GM18517 (cell line): ENCODE results near the gene KIF26A.

Source experiments
- ATAC-seq: cut with Tn5 transposase; IDR thresholded peaks from one replicate; pipeline ENCODE4 v1.9.1; 2021; ENCODE audit warnings: mild to moderate bottlenecking, moderate library complexity; ENCODE audit not compliant: unreplicated experiment

Gene KIF26A

DNA sequence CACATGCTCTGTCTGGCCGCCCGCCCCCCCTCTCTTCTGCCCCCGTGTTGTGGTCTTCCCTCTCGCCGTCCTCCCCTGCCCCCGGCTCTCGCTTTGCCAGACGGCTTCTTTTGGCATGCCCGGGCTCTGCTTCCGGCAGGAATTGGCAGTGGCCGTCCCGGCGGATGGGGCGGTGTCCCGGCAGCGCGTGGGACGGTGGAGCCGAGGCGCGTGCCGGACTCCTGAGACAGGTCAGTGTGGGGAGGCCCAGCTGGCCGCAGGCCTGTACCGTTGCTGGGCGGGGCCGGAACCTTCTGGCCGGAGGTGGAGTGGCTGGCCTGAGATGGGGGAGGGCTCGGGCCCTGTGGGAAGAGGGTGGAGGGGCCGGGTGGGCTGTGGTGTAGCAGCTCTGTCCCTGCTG lies 17.1 kb downstream of the KIF26A start:
- ATAC-seq = no peak

DNA sequence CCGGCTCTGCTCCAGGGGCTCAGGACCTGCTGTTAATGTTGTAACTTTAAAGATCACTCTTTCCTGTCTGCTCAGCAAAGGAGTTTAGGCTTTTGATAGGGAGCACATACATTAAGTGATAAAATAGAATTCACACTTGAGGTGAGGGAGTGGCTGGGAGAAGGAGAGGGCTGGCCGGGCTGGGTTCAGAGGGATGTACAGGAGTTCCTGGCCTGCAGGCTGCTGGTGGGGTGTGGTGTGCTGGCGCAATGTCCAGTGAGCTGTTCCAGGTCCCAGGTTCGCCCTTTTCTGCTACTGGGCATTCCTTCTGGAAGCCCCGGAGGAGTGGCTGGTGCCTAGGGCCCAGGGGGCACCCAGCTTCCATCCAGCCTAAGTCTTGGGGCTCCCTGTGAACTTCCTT lies 17.8 kb downstream of the KIF26A start:
- no peak for ATAC-seq

DNA sequence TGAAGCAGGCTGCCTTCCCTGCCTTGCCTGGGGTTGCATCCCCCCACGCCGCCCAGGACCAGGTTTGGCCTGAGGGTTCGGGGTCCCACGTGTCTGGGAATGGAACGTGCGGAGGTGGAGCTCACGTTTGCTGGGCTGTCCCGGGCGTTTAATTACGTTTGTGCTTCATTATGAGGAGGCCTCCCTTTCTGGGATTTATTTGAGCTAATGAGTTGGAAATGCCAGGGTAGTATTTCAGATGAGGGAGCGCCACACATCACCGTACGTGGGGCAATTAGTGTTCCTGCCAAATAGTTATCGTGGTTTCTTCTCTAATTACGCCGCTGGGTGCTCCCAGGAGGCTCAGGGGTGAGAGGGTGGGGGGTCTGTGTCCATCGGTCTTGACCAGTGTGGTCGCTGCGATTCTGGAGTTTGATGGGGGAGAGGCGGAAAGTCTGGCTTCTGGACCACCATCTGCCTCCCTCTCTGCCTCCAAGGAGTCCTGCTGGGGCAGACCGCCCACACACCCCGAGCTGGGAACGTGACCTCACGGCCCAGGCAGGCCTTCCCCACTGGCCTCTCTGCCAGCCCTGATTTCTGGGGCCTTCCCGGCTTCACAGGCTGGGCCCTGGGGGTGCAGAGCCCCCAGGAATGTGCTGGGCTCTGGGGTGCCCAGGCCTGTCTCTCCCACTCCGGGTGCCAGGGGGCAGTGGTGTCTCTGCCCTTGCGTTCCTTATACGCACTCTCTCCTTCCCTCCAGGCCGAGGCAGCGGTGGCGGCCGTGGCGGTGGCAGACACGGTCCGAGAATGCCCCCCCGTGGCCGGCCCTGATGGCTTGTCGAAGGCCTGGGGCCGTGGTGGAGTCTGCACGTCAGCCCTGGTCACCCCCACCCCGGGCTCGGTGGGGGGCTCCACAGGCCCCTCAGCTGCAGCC lies 18.9 kb downstream of the KIF26A start:
- ATAC-seq = no peak

DNA sequence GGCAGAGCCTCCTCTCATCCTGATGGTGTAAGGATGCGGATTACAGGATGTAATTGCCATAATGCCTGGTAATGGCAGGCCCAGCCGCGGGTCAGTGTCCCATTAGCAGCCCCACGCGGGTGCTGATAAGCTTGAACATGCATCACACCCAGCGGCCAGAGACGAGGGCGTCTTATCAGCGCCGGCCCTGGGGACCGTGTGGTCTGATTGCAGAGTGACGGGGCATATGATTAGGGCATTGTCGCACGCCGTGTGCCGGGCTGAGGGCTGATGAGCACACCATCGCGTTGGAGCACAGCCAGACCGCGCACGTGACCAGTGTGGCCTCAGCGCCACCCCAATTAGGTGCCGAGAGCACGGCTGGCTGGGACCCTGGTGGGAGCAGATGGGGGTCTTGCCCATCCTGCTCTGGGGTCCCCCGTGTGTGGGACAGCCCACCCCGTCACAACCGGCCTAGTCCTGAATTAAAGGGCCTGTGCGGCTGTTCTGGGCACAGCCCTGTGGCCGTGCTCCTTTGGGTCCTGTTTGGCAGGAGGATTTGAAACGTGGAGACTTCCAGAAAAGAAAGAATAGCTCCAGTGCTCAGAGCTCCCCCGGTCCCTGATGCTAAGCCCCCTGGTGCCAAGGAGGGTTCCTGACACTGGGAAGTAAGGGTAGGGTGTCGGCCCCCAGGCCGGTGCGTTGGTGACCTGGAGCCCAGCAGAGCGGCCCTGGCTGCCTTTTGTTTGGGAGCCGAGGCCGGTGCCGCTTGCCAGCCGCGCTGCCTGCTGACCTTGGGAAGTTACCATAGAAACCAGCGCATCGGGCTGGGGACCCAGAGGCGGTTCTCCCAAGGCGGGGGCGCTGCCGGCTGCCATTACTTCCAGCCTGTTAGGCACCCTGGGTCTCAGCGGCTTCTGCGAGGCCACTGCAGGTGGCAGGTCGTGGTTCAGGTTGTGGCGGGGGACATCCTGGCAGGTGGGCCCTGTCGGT lies 20.7 kb downstream of the KIF26A start:
- ATAC-seq = no peak

DNA sequence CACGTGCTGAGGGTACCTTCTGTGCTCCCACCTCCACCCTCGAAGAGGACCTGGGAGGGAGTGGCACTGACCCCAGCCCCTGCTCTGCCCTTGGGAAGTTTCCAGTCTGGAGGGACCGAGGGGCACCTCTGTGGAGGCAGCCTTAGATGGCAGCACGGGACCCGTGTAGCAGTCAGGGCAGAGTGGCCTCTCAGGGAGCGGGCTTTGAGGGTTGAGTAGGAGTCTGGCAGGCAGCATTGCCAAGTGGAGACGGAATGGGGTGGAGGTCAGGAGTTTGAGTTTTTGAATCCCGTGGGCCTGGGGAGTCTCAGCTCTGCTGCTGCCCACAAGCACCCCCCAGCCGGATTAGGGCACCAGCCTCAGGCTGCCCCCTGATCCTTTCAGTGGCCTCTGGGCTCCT lies 21.6 kb downstream of the KIF26A start:
- no peak for ATAC-seq

DNA sequence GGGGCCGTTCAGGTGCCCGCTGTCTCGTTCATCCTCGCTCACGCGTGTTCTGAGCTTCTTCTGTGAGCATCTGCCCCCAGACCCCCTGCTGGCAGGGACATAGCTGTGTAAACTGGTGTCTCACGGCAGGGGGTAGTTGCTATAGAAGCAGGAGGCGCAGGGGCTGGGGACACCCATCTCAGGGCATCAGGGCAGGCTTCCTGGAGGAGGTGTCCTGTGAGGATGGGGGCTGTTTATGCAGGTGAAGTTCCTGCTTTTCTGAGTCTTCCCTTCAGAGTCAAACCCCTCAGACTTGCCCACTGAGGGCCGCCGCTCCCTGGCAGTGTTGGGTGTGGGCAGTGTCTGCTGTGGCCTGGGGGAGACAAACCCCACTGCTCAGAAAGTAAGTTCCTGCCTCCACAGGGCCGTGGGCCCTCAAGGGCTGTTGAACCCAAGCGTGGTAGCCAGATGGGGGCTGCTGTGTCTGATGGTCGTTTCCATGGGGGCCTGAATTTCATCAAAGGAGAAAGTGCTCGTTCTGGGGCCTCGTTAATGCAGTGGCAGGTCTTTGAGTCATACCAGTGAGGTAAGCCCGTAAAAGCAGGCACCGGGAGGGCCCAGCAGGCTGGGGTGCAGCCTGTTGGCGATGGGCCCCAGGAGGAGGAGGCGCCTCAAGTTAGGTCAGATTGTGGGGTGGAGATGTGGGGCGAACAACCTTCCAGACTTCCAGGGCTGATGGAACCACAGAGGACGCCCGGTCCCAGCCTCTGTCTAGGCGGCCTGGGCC lies 23.4 kb downstream of the KIF26A start:
- no peak for ATAC-seq

DNA sequence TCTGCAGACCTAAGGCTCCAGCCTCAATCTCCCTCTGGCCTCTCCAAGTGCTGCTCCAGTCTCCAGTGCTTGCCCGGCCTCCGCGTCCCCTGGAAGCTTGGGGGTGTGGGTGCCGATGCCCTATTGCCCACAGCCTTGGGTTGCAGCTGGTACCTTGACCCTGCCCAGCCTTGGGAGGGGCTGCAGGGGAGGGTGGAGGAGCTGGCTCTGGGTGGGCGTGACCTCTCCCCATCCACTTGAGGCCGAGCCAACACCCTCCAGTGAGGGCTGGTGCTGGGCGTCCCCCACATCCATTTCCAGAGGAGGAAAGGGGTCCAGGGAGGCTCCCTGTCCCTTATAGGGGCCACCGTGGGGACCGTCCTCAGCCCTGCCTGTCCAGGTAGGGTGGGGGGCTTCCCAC lies 24.1 kb downstream of the KIF26A start:
- ATAC-seq = no peak

DNA sequence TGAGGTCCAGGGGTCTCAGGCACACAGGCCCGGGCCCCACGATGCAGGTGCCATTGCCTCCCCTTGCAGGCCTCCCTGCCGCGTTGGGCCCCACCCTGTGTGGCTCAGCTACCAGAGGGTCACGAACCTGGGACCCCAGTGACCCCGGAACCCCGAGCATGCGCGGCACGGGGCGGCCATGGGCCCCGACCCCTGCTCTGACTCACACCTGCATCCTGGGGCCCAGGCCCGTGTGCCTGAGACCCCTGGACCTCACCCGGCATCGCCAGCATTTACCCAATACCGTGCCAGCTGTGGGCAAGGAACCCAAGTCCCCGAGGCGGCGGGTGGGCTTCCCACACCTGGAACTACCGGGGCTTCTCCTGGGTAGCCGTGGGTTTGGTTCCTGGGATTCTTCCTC lies 25.2 kb downstream of the KIF26A start:
- no peak for ATAC-seq

DNA sequence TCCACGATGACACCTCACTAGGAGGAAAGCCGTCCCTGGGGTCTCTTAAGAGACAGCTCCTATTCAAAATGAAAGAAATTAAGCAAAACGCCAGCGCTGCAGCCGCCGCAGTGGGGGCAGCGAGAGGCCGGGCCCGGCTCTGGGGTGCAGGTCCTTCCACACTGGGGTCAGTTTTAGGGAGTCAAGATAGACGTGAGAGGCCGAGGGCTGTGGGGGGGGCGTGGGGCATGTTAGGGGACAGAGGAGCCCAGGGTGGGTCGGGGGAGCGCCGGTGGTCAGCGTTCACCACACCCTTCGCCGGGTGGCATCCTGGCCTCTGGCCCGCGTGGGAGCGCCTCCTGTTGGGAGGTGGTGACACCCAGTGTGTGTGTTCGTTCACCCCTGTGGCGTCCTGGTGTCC lies 25.7 kb downstream of the KIF26A start:
- ATAC-seq = no peak

DNA sequence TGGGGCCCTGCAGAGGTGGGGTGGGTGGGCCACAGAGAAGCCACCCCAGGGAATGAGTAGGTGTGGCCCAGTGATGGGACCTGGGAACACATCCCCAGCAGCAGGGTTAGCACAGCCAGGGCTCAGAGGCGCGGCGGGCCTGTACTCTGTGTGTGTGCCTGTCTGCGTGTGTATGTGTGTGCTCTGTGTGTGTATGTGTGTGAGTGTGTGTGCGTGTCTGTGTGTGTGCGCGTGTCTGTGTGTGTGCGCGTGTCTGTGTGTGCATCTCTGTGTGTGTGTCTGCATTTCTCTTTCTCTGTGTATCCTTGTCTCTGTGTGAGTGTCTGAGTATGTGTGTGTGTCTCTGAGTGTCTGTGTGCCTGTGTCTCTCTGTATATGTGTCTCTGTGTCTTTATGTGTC lies 26.1 kb downstream of the KIF26A start:
- ATAC-seq = no peak

DNA sequence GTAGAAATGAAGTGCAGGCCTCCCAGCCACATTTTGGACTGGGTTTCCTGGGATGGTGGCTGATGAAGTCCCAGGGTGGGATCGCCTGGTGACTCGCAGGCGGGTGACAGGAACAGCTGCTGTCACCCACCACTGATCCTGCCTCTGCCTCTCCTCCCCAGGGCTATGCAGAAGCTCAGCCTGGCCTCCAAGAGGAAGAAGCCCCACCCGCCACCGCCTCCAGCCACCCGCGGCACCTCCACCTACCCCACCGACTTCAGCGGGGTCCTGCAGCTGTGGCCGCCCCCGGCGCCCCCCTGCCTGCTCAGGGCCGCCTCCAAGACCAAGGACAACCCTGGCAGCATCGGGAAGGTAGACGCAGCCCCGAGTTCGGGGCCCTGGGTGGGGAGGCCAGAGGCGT lies 28.3 kb downstream of the KIF26A start:
- no peak for ATAC-seq

DNA sequence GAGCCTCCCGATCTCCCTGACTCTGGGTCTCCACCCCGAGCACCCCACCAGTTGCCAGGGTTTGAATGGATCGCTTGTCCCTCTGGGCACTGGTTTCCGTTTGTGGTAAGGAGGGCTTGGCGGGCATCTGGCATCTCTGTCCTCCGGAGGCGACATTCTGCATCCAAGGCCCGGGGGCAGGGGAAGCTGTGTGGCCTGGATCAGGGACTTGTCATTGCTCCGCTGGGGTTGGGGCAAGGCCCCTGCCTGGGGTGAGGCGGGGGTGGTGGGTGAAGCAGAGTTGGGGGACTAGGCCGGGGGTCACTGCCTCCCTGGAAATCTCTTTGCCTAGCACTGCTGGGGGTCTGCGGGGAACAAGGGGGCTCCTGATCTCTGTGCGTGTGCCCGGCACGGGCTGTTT lies 30.2 kb downstream of the KIF26A start:
- no peak for ATAC-seq

DNA sequence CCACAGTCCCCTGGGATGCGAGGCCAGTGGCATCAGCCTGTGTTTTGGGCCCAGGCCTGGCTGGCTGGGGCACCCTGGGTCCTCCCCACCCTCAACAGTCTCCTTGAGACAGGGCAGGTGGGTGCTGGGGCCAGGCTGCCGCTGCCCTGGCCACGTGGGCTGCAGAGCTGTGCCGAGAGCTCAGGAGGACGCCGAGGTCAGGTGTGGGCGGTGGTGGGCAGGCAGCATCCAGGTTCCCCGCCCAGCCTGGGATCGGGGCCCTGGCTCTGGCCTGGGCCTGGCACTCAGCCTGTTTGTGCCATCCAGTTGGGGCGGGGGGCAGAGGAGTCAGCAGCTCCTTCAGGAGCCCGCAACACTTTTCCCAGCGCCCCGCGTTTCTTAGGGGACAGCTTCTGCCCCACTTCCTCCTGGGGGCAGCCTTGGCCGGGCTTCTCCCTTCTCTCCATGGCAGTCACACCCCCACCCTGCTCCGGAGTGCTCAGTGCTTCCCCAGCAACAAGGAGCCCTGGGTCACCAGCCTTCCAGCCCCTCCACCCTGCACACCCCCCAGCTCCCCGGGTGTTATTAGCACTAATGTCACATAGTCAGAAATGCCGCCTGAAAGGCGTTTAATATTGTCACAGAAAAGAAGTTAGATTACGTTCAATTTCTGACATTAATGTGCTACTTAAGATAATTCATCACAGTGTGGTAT lies 30.8 kb downstream of the KIF26A start:
- no peak for ATAC-seq

DNA sequence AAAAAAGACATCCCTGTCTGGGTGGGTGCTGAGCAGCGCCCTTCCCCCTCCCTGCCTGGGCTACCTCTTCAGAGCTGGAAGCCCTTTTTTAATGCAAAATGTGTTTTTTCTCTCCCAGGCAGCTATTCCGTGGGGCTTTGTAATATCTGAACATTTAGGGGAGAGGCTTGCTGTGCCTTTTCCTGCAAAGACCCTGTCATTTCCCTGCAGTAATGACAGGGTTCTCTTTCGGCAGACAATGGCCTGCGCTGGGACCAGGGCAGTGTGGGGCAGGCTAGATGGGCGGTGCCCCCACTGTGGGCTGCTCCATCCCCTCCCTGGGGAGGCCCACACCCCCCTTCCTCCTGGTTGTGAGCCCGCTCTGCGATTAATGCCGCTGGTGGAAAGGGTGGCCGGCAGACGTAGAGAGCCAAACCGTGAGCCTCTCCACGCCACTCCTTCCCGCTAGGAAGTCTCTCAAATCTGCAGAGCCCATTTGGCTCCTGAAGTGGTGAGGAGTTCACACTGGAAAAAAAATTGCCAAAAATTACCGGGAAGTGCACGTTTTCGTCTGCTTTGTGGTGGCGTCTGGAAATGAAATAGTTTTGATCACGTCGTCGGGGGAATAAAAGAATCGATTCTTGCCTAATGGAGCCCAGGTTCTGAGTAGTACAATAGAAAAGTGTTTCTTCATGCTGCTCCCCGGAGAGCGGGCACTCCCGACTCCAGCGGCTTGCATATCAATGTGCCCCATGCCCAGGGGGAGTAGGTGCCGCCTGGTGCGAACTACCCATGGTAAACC lies 31.5 kb downstream of the KIF26A start:
- ATAC-seq = no peak

DNA sequence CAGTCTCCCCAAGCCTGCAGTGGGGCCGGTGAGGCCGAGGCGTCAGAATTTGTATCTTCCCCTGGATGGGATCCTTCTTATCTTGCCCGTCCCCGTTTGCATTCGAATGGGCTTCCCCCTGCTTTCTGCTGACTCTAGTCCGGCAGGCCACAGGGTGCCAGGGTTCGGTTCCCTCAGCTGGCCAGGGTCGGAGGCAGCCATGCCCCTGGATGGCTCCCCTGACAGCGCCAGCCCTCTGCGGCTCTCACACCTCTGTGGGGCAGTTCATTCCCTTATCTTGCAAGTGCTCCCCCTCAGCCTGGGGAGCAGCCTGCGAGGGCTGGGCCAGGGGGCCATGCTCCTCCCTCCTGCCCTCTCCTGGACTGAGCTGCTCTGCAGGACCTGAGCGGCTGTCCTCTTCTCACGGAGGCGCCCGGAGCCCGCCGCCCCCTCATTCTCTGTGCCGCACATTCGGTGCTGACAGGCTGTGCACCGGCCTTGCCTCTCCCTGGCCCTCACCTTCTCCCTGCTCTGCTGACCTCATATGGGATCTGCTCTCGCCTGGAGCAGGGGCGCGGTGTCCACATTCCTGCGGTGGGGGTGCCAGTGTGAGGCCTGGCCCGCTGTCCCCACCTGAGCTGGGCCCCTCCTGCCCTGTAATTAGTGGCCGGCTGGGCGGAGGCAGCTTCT lies 32.8 kb downstream of the KIF26A start:
- ATAC-seq = no peak

DNA sequence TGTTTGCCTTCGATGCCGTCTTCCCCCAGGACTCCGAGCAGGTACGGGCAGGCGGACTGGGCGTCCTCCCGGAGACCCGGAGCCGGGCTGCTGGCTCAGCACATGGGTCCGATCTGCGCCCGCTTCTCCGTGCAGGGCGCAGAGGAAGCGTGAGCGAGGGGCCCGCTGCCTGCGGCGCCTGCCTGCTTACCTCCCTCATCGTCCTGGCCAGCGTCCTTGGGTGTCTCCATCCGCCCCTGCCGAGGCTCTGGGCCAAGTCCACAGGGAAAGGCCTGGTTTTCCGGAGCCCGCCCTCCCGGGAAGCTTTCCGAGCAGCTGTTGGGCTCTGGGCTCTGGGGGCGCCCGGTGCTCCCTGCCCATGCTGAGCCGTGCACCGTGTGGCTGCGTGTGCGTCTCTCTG lies 33.5 kb downstream of the KIF26A start:
- no peak for ATAC-seq

DNA sequence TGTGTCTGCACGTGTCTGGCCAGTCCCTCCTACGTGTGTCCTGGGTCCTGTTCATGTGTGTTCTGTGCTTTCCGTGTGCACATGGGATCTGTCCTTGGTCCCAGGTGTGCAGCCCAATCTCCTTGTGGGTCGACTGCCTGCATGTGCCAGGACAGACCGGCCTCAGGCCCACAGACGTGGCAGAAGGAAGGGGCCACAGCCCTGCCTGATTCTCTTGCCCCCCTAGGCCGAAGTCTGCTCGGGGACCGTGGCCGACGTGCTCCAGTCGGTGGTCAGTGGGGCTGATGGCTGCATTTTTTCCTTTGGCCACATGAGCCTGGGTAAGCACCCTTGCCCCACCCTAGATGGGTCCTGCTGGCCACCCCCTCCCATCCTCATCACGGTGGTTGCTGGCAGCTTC lies 34.0 kb downstream of the KIF26A start:
- no peak for ATAC-seq

DNA sequence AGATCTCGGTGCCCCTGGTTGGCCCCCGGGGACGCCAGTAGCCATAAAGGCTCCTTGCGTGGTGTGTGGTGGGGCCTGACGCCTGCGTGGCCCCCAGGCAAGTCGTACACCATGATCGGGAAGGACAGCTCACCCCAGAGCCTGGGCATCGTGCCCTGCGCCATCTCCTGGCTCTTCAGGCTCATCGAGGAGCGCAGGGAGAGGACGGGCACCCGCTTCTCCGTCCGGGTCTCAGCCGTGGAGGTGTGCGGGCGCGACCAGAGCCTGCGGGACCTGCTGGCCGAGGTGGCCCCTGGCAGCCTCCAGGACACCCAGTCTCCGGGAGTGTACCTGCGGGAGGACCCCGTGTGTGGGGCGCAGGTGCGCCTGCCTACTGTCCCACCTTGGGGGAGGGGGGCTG lies 34.5 kb downstream of the KIF26A start:
- ATAC-seq = no peak

DNA sequence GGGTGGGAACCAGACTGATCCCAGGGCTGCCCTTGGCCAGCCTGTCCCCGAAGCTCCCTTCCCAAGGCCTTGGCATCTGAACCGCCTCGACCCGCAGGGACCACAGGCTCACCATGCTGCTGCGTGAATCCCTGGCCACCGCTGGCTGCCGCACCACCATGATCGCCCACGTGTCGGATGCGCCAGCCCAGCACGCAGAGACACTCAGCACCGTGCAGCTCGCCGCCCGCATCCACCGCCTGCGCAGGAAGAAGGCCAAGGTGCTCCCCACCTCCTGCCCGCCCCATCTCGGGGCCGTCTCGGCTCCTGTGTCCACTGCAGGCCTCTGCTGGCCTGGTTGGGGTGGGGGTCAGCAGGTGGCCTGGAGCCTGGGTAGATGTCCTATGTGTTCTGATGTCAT lies 35.7 kb downstream of the KIF26A start:
- ATAC-seq = no peak
